Thyroid gland (tissue), 4 donors: Measurements from ENCODE around the gene PPP2R3A.

Experiments
- CTCF ChIP-seq, 6 experiments: fragments of 200-600 bp in 3 of 6; fragments of 450-650 bp in 3 of 6; sonication (generic) in 3 of 6; IDR thresholded peaks; one replicate each; pipeline ENCODE4 v1.5.1; 2016 to 2019; ENCODE audit warnings: antibody characterized with exemption in 6 of 6, mild to moderate bottlenecking in 2 of 6, inconsistent platforms in 1 of 6, moderate library complexity in 1 of 6
- POLR2A ChIP-seq, 2 donors: fragments of 450-650 bp; IDR thresholded peaks; one replicate each; pipeline ENCODE4 v1.6.1; 2017; ENCODE audit warnings: antibody characterized with exemption in 2 of 2, mild to moderate bottlenecking in 2 of 2, moderate library complexity in 1 of 2

- no peak for TF ChIP-seq CTCF (IDR thresholded peaks at IDR 0.05)
- TF ChIP-seq POLR2A (IDR thresholded peaks at IDR 0.05), result no peak
Measured at GRCh38 chr3:136135039-136135802, 169.7 kb downstream of the PPP2R3A start.
